ENCODE data around the gene TCEAL8.

Gene TCEAL8

GRCh38 chrX:103215425-103215991, 39.4 kb downstream of the TCEAL8 start:
- DNase-seq (ENCODE audit: low read depth in 1 of 2, low spot score in 1 of 2), result no peak

- DNase-seq (ENCODE audit: low read depth in 1 of 2, low spot score in 1 of 2), result peak; percentile 53 to 68
Observed at GRCh38 chrX:103214870-103215424, 40.0 kb downstream of the TCEAL8 start, which contains the start of gene BEX4. BEX4 (plus strand) TSS chrX:103215108; CDS start chrX:103216154, 1,046 bp downstream.

GRCh38 chrX:103212749-103213457, 42.1 kb downstream of the TCEAL8 start:
- no peak for DNase-seq (ENCODE audit: low read depth in 1 of 2, low spot score in 1 of 2)

GRCh38 chrX:103211012-103211715, 43.8 kb downstream of the TCEAL8 start:
- no peak for DNase-seq (ENCODE audit: low read depth in 1 of 2, low spot score in 1 of 2)

- no peak for DNase-seq (ENCODE audit: low read depth in 1 of 2, low spot score in 1 of 2)
Observed at GRCh38 chrX:103210056-103210455, 44.9 kb downstream of the TCEAL8 start.
